Spleen (tissue), 7 donors: Measurements from ENCODE around the gene SLC2A4.

Experiments
- POLR2A ChIP-seq, 3 donors: fragments of 450-650 bp; IDR thresholded peaks; one replicate each; pipeline ENCODE4 v1.5.1; 2017; ENCODE audit warnings: antibody characterized with exemption in 3 of 3, mild to moderate bottlenecking in 1 of 3
- POLR2AphosphoS5 ChIP-seq, 3 donors: sonication (generic); formaldehyde crosslinking; IDR thresholded peaks; one replicate each; pipeline ENCODE4 v1.5.1; 2017; ENCODE audit warnings: antibody characterized with exemption in 3 of 3
- TF ChIP-seq, protein P1 (sequence below), 11 experiments: fragments of 200-600 bp in 7 of 11; fragments of 450-650 bp in 4 of 11; sonication (generic) in 4 of 11; IDR thresholded peaks in 8 of 11; conservative IDR thresholded peaks in 3 of 11; 1 replicate in 7 of 11; 2 replicates in 4 of 11; pipeline versions ENCODE4 v1.4.0 to v1.8.0; 2016 to 2021; ENCODE audit warnings: antibody characterized with exemption in 11 of 11, inconsistent platforms in 4 of 11, mild to moderate bottlenecking in 1 of 11
- donor health status: DM: no; HTN: no; CAD: no; lungs with moderate emphysema.
- donor health status: DM: no; HTN: no; CAD: no.
- donor health status: DM: no; HTN: no; CAD: no.

DNA sequence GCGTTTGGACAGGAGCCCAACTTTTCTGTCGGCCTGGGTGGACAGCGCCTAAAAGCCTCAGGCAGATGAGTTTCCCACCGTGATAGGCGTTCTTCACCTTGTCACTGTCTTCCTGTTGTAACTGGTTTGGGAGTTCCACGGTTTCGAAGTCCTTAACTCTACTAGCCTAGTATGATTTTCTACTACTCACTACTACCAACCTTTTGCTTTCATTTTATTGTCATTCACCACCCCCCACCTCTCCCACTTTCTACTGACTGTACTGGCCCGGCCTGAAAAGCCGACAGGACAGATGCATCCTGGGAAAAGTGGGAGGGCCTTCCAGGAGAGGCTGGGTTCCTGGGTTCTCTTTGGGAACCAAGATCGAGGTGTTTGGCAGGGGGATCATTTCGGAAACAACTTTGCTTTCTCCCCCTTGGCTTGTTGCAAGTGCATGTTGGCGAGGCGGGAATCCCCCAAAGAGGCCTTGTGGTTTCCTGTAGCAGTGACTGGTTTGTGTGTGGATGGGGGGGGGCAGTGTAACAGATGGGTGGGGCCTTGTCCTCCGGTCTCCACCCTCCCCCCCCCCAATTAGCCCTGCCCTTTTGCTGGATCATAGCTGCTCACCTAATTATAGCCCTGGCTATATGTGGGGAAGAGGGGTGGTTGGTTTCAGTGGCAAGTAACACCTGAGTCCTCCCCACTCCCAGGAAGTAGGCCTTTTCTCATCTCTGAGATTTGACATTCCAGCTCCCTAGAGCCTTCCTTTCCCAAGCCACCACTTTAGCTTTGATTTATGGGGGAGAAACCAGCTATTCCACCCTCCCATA, 27.3 kb downstream of the SLC2A4 start:
- TF ChIP-seq, protein P1, sequence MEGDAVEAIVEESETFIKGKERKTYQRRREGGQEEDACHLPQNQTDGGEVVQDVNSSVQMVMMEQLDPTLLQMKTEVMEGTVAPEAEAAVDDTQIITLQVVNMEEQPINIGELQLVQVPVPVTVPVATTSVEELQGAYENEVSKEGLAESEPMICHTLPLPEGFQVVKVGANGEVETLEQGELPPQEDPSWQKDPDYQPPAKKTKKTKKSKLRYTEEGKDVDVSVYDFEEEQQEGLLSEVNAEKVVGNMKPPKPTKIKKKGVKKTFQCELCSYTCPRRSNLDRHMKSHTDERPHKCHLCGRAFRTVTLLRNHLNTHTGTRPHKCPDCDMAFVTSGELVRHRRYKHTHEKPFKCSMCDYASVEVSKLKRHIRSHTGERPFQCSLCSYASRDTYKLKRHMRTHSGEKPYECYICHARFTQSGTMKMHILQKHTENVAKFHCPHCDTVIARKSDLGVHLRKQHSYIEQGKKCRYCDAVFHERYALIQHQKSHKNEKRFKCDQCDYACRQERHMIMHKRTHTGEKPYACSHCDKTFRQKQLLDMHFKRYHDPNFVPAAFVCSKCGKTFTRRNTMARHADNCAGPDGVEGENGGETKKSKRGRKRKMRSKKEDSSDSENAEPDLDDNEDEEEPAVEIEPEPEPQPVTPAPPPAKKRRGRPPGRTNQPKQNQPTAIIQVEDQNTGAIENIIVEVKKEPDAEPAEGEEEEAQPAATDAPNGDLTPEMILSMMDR (IDR thresholded peaks at IDR 0.05 in 8 of 11, conservative IDR thresholded peaks at IDR 0.05 in 3 of 11) = no peak
- TF ChIP-seq POLR2A (IDR thresholded peaks at IDR 0.05) (no peak), POLR2AphosphoS5 (IDR thresholded peaks at IDR 0.05) (peak in 2 of 3 donors; percentile 59 to 69)
